B cell (primary cell): Measurements from ENCODE around the gene NEK5. TPM values are rescaled to one million over a fixed set of nuclear protein-coding genes. Genes with fewer than 3 reads are reported as not detected.

ENCODE experiments used
- ATAC-seq: fragments of 200-7000 bp; cut with Tn5 transposase; one replicate; pipeline ENCODE4 v1.10.0; 2021; ENCODE audit warnings: low read depth, mild to moderate bottlenecking, moderate number of reproducible peaks, moderate library complexity
- CTCF ChIA-PET: fragments of 350-600 bp; sonication (Branson Sonifier 250); formaldehyde crosslinking; loops from one replicate; lab custom pipeline; 2021; ENCODE audit warnings: antibody characterized with exemption, inconsistent platforms; lab: Charles Lee
- POLR2A ChIA-PET: fragments of 350-600 bp; sonication (Branson Sonifier 250); formaldehyde crosslinking; loops from one replicate; lab custom pipeline; 2021; ENCODE audit warnings: antibody characterized with exemption; lab: Charles Lee
- DNase-seq: peaks from one replicate; pipeline ENCODE4 v3.0.0; 2013
- H2AFZ ChIP-seq: 2 replicates; pipeline ENCODE4 v1.6.1; 2012; ENCODE audit warnings: mild to moderate bottlenecking, low read depth, low read length; ENCODE audit not compliant: insufficient read depth, poor library complexity, severe bottlenecking
- H3K27ac ChIP-seq, 2 donors: 1 replicate in 1 of 2; 2 replicates in 1 of 2; pipeline ENCODE4 v1.5.1; 2012 to 2013; ENCODE audit warnings: low read length in 2 of 2, mild to moderate bottlenecking in 2 of 2, moderate library complexity in 1 of 2
- H3K27me3 ChIP-seq, 4 experiments: fragments of 200-600 bp in 1 of 4; sonication (generic) in 1 of 4; replicated peaks in 1 of 4; 1 replicate in 2 of 4; 2 replicates in 2 of 4; pipeline versions ENCODE4 v1.6.1 to v1.7.0; 2013 to 2016; ENCODE audit warnings: low read length in 3 of 4, mild to moderate bottlenecking in 2 of 4, mixed read lengths in 1 of 4, moderate library complexity in 1 of 4; ENCODE audit not compliant: insufficient read depth in 4 of 4, control insufficient read depth in 3 of 4; ENCODE audit errors: control extremely low read depth in 1 of 4
- H3K36me3 ChIP-seq, 2 experiments: replicated peaks in 1 of 2; 1 replicate in 1 of 2; 2 replicates in 1 of 2; pipeline versions ENCODE4 v1.6.1 to v1.7.1; 2013; ENCODE audit warnings: low read length in 1 of 2; ENCODE audit not compliant: insufficient read depth in 2 of 2, control insufficient read depth in 1 of 2; ENCODE audit errors: control extremely low read depth in 1 of 2, extremely low read depth in 1 of 2
- H3K4me1 ChIP-seq, 2 donors: fragments of 200-600 bp in 1 of 2; sonication (generic) in 1 of 2; 1 replicate in 1 of 2; 2 replicates in 1 of 2; pipeline versions ENCODE4 v1.5.1 to v1.6.1; 2013 to 2017; ENCODE audit warnings: low read length in 2 of 2; ENCODE audit not compliant: control insufficient read depth in 2 of 2, insufficient read depth in 2 of 2
- H3K4me2 ChIP-seq: replicated peaks from 2 replicates; pipeline ENCODE3; 2012; ENCODE audit warnings: mild to moderate bottlenecking, low read depth, low read length; ENCODE audit not compliant: poor library complexity, severe bottlenecking
- H3K4me3 ChIP-seq, 5 experiments: fragments of 200-600 bp in 1 of 5; sonication (generic) in 1 of 5; 1 replicate in 3 of 5; 2 replicates in 2 of 5; pipeline versions ENCODE4 v1.5.1 to v1.7.0; 2011 to 2016; ENCODE audit warnings: low read length in 4 of 5, mild to moderate bottlenecking in 4 of 5, low read depth in 2 of 5, control low read depth in 1 of 5, moderate library complexity in 1 of 5; ENCODE audit not compliant: insufficient read depth in 1 of 5; ENCODE audit errors: control extremely low read depth in 1 of 5, extremely low read depth in 1 of 5
- H3K79me2 ChIP-seq: fragments of 200-600 bp; sonication (generic); one replicate; pipeline ENCODE4 v1.6.0; 2016; ENCODE audit warnings: low read length; ENCODE audit not compliant: control insufficient read depth, insufficient read depth
- H3K9ac ChIP-seq: fragments of 200-600 bp; sonication (generic); 2 replicates; pipeline ENCODE4 v1.6.1; 2017; ENCODE audit warnings: mild to moderate bottlenecking, low read length, moderate library complexity
- H3K9me3 ChIP-seq, 3 donors: one replicate each; pipeline versions ENCODE4 v1.6.1 to v1.7.1; 2013; ENCODE audit warnings: low read length in 2 of 3; ENCODE audit not compliant: control insufficient read depth in 2 of 3, insufficient read depth in 1 of 3; ENCODE audit errors: control extremely low read depth in 1 of 3
- H4K20me1 ChIP-seq: 2 replicates; pipeline ENCODE4 v1.6.0; 2012; ENCODE audit warnings: mild to moderate bottlenecking, low read length; ENCODE audit not compliant: insufficient read depth, control insufficient read depth, poor library complexity, severe bottlenecking
- H3K27ac Mint-ChIP-seq: one replicate; pipeline ENCODE4 v1.8.0; 2021; ENCODE audit warnings: mixed read lengths
- H3K27me3 Mint-ChIP-seq: one replicate; pipeline ENCODE4 v1.8.0; 2021; ENCODE audit warnings: mixed read lengths
- H3K4me1 Mint-ChIP-seq: one replicate; pipeline ENCODE4 v1.8.0; 2021; ENCODE audit warnings: mixed read lengths
- H3K4me3 Mint-ChIP-seq: one replicate; pipeline ENCODE4 v1.8.0; 2021; ENCODE audit warnings: mixed read lengths
- H3K9me3 Mint-ChIP-seq: one replicate; pipeline ENCODE4 v1.8.0; 2022; ENCODE audit warnings: mixed read lengths; ENCODE audit not compliant: insufficient read depth
- EZH2 ChIP-seq: IDR thresholded peaks from 2 replicates; pipeline ENCODE4 v1.6.1; 2012; ENCODE audit warnings: borderline replicate concordance, low read depth, mild to moderate bottlenecking, moderate library complexity, low read length; ENCODE audit not compliant: insufficient read depth, poor library complexity, severe bottlenecking
- WGBS: methylation state at CpG from one replicate; pipeline ENCODE4 v1.1.5; 2013; ENCODE audit warnings: missing lambda C conversion rate; ENCODE audit not compliant: insufficient coverage; 5-methylcytosine and 5-hydroxymethylcytosine counted together
- intact Hi-C: fragments of 100-400 bp; cut with micrococcal nuclease; formaldehyde crosslinking; loops from one replicate; pipeline ENCODE4 v1.10.0; 2022
- polyA plus RNA-seq: library from polyadenylated mRNA; depleted of rRNA; stranded (reverse); fragments of >200 nt; gene quantifications from 2 replicates; pipeline ENCODE4 v1.2.3, GENCODE V29; 2012
- total RNA-seq, 2 donors: library from RNA; stranded (reverse); fragments of 120-200 nt in 1 of 2; gene quantifications; 1 replicate in 1 of 2; 2 replicates in 1 of 2; pipeline versions ENCODE4 v1.2.3 to v1.2.4, GENCODE V29; 2013 to 2022
- TF ChIP-seq, protein P1 (sequence below): fragments of 200-600 bp; IDR thresholded peaks from one replicate; pipeline ENCODE4 v1.8.0; 2022; ENCODE audit warnings: antibody characterized with exemption, mild to moderate bottlenecking

NEK5 gene
- total and polyA plus RNA-seq, 2 donors (not counting 1 experiment from before 2014, with no cell fraction given) = not detected

DNA sequence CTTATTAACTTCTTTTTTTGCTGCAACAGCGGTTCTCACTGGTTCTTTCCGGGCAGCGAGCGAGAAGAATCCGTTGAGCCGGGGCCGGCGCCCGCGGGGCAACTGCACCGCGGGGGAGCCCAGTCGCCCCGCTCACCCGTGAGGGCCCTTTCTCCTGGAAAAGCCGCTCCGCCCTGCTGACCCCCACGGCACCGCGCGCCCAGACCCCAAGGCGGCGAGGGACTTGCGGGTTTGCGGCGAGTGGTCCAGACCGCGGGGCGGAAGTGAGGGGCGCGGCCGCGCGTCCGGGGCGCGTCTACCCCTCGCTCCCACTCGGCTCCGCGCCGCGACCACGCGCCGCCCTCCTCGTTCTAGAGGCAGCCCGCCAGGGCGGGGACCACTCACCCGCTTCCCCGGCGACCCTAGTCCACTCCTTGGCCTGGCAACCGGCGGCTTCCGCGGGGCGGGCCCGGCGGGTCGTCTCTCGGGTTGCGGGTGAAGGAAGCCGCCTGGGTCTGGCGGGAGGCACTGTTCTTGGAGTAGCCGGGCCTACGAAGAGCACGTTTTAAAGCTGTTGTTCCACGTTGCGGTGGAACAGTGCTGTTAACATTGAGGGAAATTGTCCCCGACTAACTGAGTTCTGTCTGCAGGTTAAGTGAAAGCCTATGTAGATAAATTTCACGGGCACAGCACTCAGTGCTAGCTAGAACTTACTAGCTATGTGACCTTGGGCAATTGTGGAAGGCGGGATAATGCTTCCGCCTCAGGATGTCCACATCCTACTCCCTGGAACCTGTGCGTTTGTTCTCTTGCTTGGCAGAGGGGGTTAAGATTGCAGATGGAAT lies 30.5 kb upstream of the NEK5 start, which contains the start of gene NEK3:
NEK3 (minus strand) TSS at position 439 of the 824 bp plus-strand sequence. CDS start 3,406 bp downstream, outside the sequence.
- peak within 1 kb of the TSS; percentile 13 to 50 for H3K27ac ChIP-seq
- intact Hi-C loops = loop anchor here (1.0 kb wide), 2 partner anchors 36 to 147 kb away; partner anchors contain the start of gene ALG11
- peaks cover 13% of the 10 kb centered on the region in 2 donors for H3K4me1 ChIP-seq
- CTCF ChIA-PET = interaction anchor here (0.8 to 0.9 kb wide), 3 partner anchors 292 to 345 kb away, joined by 3 read pairs; no protein-coding TSS in a partner anchor
- no peaks in the 10 kb centered on the region for H3K27me3 Mint-ChIP-seq
- H3K9me3 ChIP-seq = no peaks in the 10 kb centered on the region
- H4K20me1 ChIP-seq = no peaks in the 10 kb centered on the region
- peak within 1 kb of the TSS; percentile 76 for H3K27ac Mint-ChIP-seq
- POLR2A ChIA-PET = no interaction called here
- 4% methylated on average over 74 of the region's 74 CpGs for WGBS
- H3K79me2 ChIP-seq = no peaks in the 10 kb centered on the region
- no peaks in the 10 kb centered on the region for H3K9me3 Mint-ChIP-seq
- H3K36me3 ChIP-seq = no peaks in the 10 kb centered on the region
- peak; percentile 67 for DNase-seq
- ATAC-seq = peak; percentile 80
- peak within 1 kb of the TSS; percentile 52 to 74 (median 72) for H3K4me3 ChIP-seq
- H3K27me3 ChIP-seq = no peaks in the 10 kb centered on the region
- peaks cover 20% of the 10 kb centered on the region for H3K4me1 Mint-ChIP-seq
- TF ChIP-seq EZH2 = no peak
- TF ChIP-seq, protein P1, sequence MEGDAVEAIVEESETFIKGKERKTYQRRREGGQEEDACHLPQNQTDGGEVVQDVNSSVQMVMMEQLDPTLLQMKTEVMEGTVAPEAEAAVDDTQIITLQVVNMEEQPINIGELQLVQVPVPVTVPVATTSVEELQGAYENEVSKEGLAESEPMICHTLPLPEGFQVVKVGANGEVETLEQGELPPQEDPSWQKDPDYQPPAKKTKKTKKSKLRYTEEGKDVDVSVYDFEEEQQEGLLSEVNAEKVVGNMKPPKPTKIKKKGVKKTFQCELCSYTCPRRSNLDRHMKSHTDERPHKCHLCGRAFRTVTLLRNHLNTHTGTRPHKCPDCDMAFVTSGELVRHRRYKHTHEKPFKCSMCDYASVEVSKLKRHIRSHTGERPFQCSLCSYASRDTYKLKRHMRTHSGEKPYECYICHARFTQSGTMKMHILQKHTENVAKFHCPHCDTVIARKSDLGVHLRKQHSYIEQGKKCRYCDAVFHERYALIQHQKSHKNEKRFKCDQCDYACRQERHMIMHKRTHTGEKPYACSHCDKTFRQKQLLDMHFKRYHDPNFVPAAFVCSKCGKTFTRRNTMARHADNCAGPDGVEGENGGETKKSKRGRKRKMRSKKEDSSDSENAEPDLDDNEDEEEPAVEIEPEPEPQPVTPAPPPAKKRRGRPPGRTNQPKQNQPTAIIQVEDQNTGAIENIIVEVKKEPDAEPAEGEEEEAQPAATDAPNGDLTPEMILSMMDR = no peak
- peak within 1 kb of the TSS; percentile 78 for H3K4me2 ChIP-seq
- H3K4me3 Mint-ChIP-seq = peak within 1 kb of the TSS; percentile 91
- peak within 1 kb of the TSS; percentile 75 for H3K9ac ChIP-seq
- H2AFZ ChIP-seq = peak within 1 kb of the TSS; percentile 83
